ENCODE measurements around the gene CDH3.

Gene CDH3

GRCh38 chr16:68646953-68647659 is 2.0 kb downstream of the CDH3 start:
- H3K4me3 ChIP-seq (ENCODE audit: low read depth, low read length): no peak overlapping the region
- no peak for TF ChIP-seq CTCF (IDR thresholded peaks at IDR 0.05; ENCODE audit: low read depth, low read length, missing control alignments)
- no peak for DNase-seq (ENCODE audit: low read depth)

GRCh38 chr16:68651136-68651535 is 6.0 kb downstream of the CDH3 start:
- DNase-seq (ENCODE audit: low read depth): no peak
- H3K4me3 ChIP-seq (ENCODE audit: low read depth, low read length): no peak overlapping the region
- TF ChIP-seq CTCF (IDR thresholded peaks at IDR 0.05; ENCODE audit: low read depth, low read length, missing control alignments): no peak

- no peak for TF ChIP-seq CTCF (IDR thresholded peaks at IDR 0.05; ENCODE audit: low read depth, low read length, missing control alignments)
- H3K4me3 ChIP-seq (ENCODE audit: low read depth, low read length): no peak overlapping the region
- no peak for DNase-seq (ENCODE audit: low read depth)
These were observed 7.5 kb downstream of the CDH3 start for GRCh38 chr16:68652659-68653058.

GRCh38 chr16:68655806-68656205 is 10.7 kb downstream of the CDH3 start:
- no peak for DNase-seq (ENCODE audit: low read depth)
- TF ChIP-seq CTCF (IDR thresholded peaks at IDR 0.05; ENCODE audit: low read depth, low read length, missing control alignments): no peak
- no peak overlapping the region for H3K4me3 ChIP-seq (ENCODE audit: low read depth, low read length)

GRCh38 chr16:68656751-68657150 is 11.6 kb downstream of the CDH3 start:
- DNase-seq (ENCODE audit: low read depth): no peak
- no peak overlapping the region for H3K4me3 ChIP-seq (ENCODE audit: low read depth, low read length)
- no peak for TF ChIP-seq CTCF (IDR thresholded peaks at IDR 0.05; ENCODE audit: low read depth, low read length, missing control alignments)

- TF ChIP-seq CTCF (IDR thresholded peaks at IDR 0.05; ENCODE audit: low read depth, low read length, missing control alignments): no peak
- no peak overlapping the region for H3K4me3 ChIP-seq (ENCODE audit: low read depth, low read length)
- DNase-seq (ENCODE audit: low read depth): no peak
These were observed 13.3 kb downstream of the CDH3 start for GRCh38 chr16:68658341-68658973.

GRCh38 chr16:68658974-68659360 is 13.9 kb downstream of the CDH3 start:
- no peak overlapping the region for H3K4me3 ChIP-seq (ENCODE audit: low read depth, low read length)
- no peak for TF ChIP-seq CTCF (IDR thresholded peaks at IDR 0.05; ENCODE audit: low read depth, low read length, missing control alignments)
- DNase-seq (ENCODE audit: low read depth): no peak

All from GM12864 (cell line).